IPS-NIHi7 (cell line): ENCODE measurements around the gene WNT3A.
A peak's percentile ranks its signal among the peaks of the same experiment; 100 is the strongest.

Source experiments
- DNase-seq: peaks from one replicate; pipeline ENCODE4 v3.0.0; 2012; ENCODE audit warnings: mixed read lengths; ENCODE audit errors: extremely low spot score

The WNT3A gene

GRCh38 chr1:228084325-228084724, 77.5 kb downstream of the WNT3A start:
- DNase-seq: no peak

GRCh38 chr1:228084797-228085196, 78.0 kb downstream of the WNT3A start:
- no peak for DNase-seq

- peak; percentile 60 for DNase-seq
These were observed 78.6 kb downstream of the WNT3A start for GRCh38 chr1:228085287-228085951.

GRCh38 chr1:228087771-228088251, 81.0 kb downstream of the WNT3A start:
- no peak for DNase-seq

- DNase-seq: no peak
These were observed 82.0 kb downstream of the WNT3A start for GRCh38 chr1:228088586-228089498.

GRCh38 chr1:228089519-228090380, 83.0 kb downstream of the WNT3A start:
- no peak for DNase-seq

GRCh38 chr1:228090613-228091081, 83.8 kb downstream of the WNT3A start:
- DNase-seq: no peak

DNA sequence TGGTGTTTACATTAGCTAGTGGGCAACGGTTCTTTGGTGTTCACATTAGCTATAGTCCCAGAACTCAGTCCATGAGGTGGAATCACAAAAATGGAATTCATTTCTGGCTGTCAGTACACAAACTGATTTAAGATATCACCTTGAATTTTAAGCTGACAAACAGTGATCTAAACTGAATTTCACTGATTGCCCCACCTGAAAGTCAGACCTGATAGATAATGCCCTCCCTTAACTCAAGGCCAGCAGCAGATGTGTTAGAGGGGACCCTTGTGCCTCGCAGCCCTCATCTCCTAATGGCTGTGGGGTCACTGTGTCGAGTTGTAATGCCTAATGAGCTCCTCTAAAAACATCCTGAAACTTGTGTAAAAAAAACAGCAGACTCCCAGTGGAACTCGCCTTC, 84.3 kb downstream of the WNT3A start:
- no peak for DNase-seq

- DNase-seq: no peak
These were observed 85.7 kb downstream of the WNT3A start for GRCh38 chr1:228092342-228093049.

DNA sequence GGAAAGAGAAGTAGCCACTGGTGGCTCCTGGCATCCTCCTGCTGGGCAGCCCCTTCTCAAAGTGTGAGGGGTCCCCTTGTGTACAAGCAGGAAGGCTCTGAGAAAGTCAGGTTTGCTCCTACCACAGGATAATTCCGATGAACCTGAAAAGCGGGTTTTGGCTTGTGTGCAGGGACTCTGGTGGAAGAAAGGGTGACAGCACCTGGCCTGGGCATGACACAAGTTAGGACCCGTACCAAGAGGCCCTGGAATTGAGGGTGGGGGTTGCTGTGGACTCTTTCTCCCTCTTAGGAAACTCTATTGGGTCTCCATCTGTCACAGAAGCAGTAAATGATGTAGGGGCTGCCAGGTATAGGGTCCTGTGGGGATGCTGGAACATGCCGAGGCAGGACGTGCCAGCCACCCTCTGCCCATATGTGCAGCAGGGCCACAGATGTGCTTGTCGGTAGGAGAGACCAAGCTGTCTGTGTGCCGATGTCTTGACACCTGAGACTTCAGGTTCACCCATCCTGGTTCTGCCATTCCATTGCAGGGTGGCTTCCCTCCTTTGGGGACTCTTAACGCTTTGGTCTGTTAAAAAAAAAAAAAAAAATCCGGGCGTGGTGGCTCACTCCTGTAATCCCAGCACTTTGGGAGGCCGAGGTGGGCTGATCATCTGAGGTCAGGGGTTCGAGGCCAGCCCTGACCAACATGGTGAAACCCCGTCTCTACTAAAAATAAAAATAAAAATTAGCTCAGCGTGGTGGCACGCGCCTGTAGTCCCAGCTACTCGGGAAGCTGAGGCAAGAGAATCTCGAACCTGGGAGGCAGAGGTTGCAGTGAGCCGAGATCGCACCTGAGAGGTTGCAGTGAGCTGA, 86.5 kb downstream of the WNT3A start:
- DNase-seq: no peak

DNA sequence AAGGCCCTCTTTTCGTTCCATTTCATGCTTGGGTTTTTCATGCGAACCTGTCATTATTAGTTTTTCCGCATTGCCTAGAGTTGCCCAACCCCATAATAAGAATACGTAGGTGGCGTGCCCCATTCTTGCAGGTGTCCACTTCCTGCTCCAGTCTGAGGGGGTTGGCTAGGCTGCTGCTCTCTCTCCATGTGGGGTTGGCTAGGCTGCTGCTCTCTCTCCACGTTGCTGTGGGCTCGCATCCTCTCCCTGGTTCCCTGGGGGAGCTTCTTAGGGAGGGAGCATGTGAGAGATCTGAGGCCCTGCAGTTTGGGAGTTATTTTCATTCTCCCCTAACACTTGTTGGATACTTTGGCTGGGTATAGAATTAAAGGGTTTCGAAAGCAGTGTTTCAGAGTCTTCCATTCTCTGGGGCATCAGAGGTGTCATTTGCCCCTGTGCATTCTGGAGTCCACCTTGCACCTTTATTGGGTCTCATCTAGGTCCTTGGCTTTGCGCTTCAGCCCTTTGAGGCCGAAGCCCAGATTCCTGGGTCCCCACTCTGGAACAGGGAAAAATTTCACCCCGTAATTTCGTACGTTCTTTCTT, 87.7 kb downstream of the WNT3A start:
- no peak for DNase-seq

DNA sequence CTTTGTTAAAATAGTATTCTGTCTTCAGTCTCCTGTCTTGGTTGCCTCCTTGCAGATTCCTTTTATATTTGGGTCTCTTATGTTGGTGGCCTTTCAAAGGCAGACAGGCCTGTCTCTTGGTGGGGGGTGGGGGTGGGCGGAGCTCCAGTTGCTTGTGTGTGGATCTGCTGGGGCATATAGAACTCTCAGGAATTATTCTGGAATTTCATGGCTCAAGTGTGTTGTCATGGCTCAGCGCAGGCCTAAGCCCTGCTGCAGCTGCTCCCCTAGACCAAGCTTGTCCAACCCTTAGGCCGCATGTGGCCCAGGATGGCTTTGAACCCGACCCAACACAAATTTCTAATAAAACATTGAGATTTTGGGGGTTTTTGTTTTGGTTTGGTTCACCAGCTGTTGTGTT, 88.4 kb downstream of the WNT3A start:
- no peak for DNase-seq

DNA sequence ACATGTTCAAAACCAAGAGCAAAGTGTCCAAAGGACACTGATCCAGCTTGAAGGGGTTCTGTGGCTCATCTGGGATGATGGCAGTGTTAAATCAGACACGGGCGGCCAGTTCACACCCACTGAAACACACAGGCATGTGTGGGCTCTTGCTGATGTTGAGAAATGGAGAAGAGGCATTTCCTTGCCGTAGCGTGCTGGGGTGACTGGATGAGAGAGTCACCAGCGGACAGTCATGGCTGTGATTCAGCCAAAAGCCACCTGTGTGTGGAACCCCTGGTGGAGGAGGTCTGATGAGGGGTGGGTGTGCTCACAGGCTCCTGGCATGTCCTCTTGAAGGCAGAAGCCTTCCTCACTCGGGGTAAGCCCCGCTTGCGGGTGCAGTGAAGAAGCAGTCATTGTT, 89.1 kb downstream of the WNT3A start:
- no peak for DNase-seq

GRCh38 chr1:228096416-228097332, 89.9 kb downstream of the WNT3A start:
- no peak for DNase-seq

GRCh38 chr1:228097333-228098081, 90.7 kb downstream of the WNT3A start:
- peak; percentile 2 for DNase-seq

DNA sequence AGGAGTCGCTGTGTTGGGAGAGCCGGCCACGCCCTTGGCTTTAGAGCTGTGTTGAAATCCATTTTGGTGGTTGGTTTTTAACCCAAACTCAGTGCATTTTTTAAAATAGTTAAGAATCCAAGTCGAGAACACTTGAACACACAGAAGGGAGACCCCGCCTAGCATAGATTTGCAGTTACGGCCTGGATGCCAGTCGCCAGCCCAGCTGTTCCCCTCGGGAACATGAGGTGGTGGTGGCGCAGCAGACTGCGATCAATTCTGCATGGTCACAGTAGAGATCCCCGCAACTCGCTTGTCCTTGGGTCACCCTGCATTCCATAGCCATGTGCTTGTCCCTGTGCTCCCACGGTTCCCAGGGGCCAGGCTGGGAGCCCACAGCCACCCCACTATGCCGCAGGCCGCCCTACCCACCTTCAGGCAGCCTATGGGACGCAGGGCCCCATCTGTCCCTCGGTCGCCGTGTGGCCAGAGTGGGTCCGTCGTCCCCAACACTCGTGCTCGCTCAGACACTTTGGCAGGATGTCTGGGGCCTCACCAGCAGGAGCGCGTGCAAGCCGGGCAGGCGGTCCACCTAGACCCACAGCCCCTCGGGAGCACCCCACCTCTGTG, 91.6 kb downstream of the WNT3A start:
- DNase-seq: peak; percentile 4

- peak; percentile 4 for DNase-seq
These were observed 92.5 kb downstream of the WNT3A start for GRCh38 chr1:228099331-228099732.
